NCI-H187 treated with DMSO at 0.1 percent for 48 hours (cell line): ENCODE data around the gene PHF12.
"Not testable (repeated sequence)": the region's sequence is repeated elsewhere in the genome, so short reads cannot be mapped to it uniquely, and the experiment has no call there.

Experiments used
- DNase-seq: peaks from one replicate; lab custom pipeline; 2025; lab: John Stamatoyannopoulos, UW

Gene PHF12

GRCh38 chr17:28953444-28954118, 2.3 kb upstream of the PHF12 start:
- DNase-seq: no peak

GRCh38 chr17:28951991-28952975, 965 bp upstream of the PHF12 start:
- peak; percentile 98 for DNase-seq

- DNase-seq: no peak
Measured at GRCh38 chr17:28950752-28951427, 428 bp downstream of the PHF12 start.

GRCh38 chr17:28950017-28950751, 1.1 kb downstream of the PHF12 start:
- DNase-seq: no peak

- DNase-seq: no peak
Measured at GRCh38 chr17:28949185-28950016, 1.9 kb downstream of the PHF12 start.

- no peak for DNase-seq
Measured at GRCh38 chr17:28948873-28949184, 2.5 kb downstream of the PHF12 start.

- no peak for DNase-seq
Measured at GRCh38 chr17:28948342-28948741, 3.0 kb downstream of the PHF12 start.

- DNase-seq: no peak
Measured at GRCh38 chr17:28947639-28948038, 3.7 kb downstream of the PHF12 start.

GRCh38 chr17:28946239-28946638, 5.1 kb downstream of the PHF12 start:
- no peak for DNase-seq

GRCh38 chr17:28944862-28945741, 6.2 kb downstream of the PHF12 start:
- no peak for DNase-seq

- DNase-seq: no peak
Measured at GRCh38 chr17:28944343-28944742, 7.0 kb downstream of the PHF12 start.

- no peak for DNase-seq
Measured at GRCh38 chr17:28942925-28943324, 8.4 kb downstream of the PHF12 start.

- DNase-seq: no peak
Measured at GRCh38 chr17:28941251-28941650, 10.1 kb downstream of the PHF12 start.

- no peak for DNase-seq
Measured at GRCh38 chr17:28940675-28941074, 10.6 kb downstream of the PHF12 start.

GRCh38 chr17:28940142-28940541, 11.2 kb downstream of the PHF12 start:
- no peak for DNase-seq

GRCh38 chr17:28938552-28938951, 12.8 kb downstream of the PHF12 start:
- DNase-seq: no peak

GRCh38 chr17:28937044-28937729, 14.1 kb downstream of the PHF12 start:
- no peak for DNase-seq

GRCh38 chr17:28935744-28936460, 15.4 kb downstream of the PHF12 start:
- no peak for DNase-seq

- DNase-seq: not testable (repeated sequence)
Measured at GRCh38 chr17:28934508-28934907, 16.8 kb downstream of the PHF12 start.
